GM21737 (cell line): ENCODE data around the gene GPAM.
"Not testable (repeated sequence)": the region's sequence is repeated elsewhere in the genome, so short reads cannot be mapped to it uniquely, and the experiment has no call there.

Experiments
- ATAC-seq: cut with Tn5 transposase; IDR thresholded peaks from one replicate; pipeline ENCODE4 v1.9.1; 2021; ENCODE audit warnings: mild to moderate bottlenecking, moderate library complexity; ENCODE audit not compliant: unreplicated experiment

GPAM gene

GRCh38 chr10:112136486-112137153, 46.9 kb downstream of the GPAM start:
- ATAC-seq: no peak

GRCh38 chr10:112135604-112136003, 48.0 kb downstream of the GPAM start:
- ATAC-seq: no peak

- ATAC-seq: no peak
These were observed 51.1 kb downstream of the GPAM start for GRCh38 chr10:112132435-112132834.

- ATAC-seq: no peak
These were observed 51.6 kb downstream of the GPAM start for GRCh38 chr10:112131996-112132395.

- ATAC-seq: no peak
These were observed 52.2 kb downstream of the GPAM start for GRCh38 chr10:112131346-112131745.

GRCh38 chr10:112126901-112127300, 56.7 kb downstream of the GPAM start:
- ATAC-seq: no peak

GRCh38 chr10:112126172-112126571, 57.4 kb downstream of the GPAM start:
- no peak for ATAC-seq

- no peak for ATAC-seq
These were observed 58.7 kb downstream of the GPAM start for GRCh38 chr10:112124866-112125265.

- no peak for ATAC-seq
These were observed 60.7 kb downstream of the GPAM start for GRCh38 chr10:112122827-112123226.

GRCh38 chr10:112120491-112120890, 63.1 kb downstream of the GPAM start:
- no peak for ATAC-seq

- ATAC-seq: peak; percentile 76
These were observed 67.7 kb downstream of the GPAM start for GRCh38 chr10:112115781-112116385.

- not testable (repeated sequence) for ATAC-seq
These were observed 73.8 kb downstream of the GPAM start for GRCh38 chr10:112109779-112110178.
